Neutrophil (primary cell): ENCODE data around the gene INPP4B.

ENCODE experiments used
- H3K27ac ChIP-seq: fragments of 200-600 bp; sonication (generic); 2 replicates; pipeline ENCODE4 v1.5.1; 2016; ENCODE audit warnings: mild to moderate bottlenecking, moderate library complexity
- H3K27me3 ChIP-seq: fragments of 200-600 bp; sonication (generic); 2 replicates; pipeline ENCODE4 v1.6.0; 2016; ENCODE audit warnings: mild to moderate bottlenecking
- H3K36me3 ChIP-seq: fragments of 200-600 bp; sonication (generic); 2 replicates; pipeline ENCODE4 v1.5.1; 2017
- H3K4me1 ChIP-seq, 2 experiments: fragments of 200-600 bp in 1 of 2; sonication (generic) in 1 of 2; 1 replicate in 1 of 2; 2 replicates in 1 of 2; pipeline versions ENCODE4 v1.5.1 to v1.6.1; 2013 to 2016; ENCODE audit warnings: low read depth in 1 of 2, low read length in 1 of 2, mild to moderate bottlenecking in 1 of 2, moderate library complexity in 1 of 2; ENCODE audit not compliant: control insufficient read depth in 1 of 2, insufficient read depth in 1 of 2
- H3K4me3 ChIP-seq, 2 experiments: fragments of 200-600 bp in 1 of 2; sonication (generic) in 1 of 2; 1 replicate in 1 of 2; 2 replicates in 1 of 2; pipeline ENCODE4 v1.5.1; 2013 to 2016; ENCODE audit warnings: low read depth in 1 of 2, low read length in 1 of 2, mild to moderate bottlenecking in 1 of 2, moderate library complexity in 1 of 2
- H3K9me3 ChIP-seq: fragments of 200-600 bp; sonication (generic); 2 replicates; pipeline ENCODE4 v1.5.1; 2016
- TF ChIP-seq, protein P1 (sequence below): fragments of 200-600 bp; sonication (generic); IDR thresholded peaks from 2 replicates; pipeline ENCODE4 v1.5.1; 2016; ENCODE audit warnings: antibody characterized with exemption

INPP4B gene

DNA sequence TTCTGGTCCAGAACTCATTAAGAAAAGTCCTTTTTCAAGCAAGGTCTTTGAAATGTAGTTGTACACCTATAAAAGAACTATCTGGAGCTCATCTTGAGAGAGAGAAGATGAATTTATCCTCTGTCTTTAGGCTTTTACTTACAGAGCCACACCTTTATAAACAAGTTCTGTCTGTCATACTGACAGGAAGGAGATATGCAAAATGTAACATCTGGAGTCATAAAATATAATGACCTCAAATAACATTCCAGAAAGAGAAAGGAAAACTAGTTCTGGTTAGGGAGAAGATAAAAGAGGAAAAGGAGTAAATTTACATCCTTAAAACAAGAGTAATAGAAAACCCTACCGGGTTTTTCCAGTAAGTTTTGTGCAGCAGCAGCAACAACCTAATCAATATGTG is 1.3 kb downstream of the INPP4B start:
- Histone ChIP-seq H3K36me3 (no peaks in the 10 kb centered on the region), H3K27ac (no peak overlapping the region), H3K9me3 (no peaks in the 10 kb centered on the region), H3K4me3 (no peak overlapping the region), H3K4me1 (peaks cover 0 to 18% of the 10 kb centered on the region in 2 experiments), H3K27me3 (peaks cover 73% of the 10 kb centered on the region)
- TF ChIP-seq, protein P1, sequence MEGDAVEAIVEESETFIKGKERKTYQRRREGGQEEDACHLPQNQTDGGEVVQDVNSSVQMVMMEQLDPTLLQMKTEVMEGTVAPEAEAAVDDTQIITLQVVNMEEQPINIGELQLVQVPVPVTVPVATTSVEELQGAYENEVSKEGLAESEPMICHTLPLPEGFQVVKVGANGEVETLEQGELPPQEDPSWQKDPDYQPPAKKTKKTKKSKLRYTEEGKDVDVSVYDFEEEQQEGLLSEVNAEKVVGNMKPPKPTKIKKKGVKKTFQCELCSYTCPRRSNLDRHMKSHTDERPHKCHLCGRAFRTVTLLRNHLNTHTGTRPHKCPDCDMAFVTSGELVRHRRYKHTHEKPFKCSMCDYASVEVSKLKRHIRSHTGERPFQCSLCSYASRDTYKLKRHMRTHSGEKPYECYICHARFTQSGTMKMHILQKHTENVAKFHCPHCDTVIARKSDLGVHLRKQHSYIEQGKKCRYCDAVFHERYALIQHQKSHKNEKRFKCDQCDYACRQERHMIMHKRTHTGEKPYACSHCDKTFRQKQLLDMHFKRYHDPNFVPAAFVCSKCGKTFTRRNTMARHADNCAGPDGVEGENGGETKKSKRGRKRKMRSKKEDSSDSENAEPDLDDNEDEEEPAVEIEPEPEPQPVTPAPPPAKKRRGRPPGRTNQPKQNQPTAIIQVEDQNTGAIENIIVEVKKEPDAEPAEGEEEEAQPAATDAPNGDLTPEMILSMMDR: no peak

DNA sequence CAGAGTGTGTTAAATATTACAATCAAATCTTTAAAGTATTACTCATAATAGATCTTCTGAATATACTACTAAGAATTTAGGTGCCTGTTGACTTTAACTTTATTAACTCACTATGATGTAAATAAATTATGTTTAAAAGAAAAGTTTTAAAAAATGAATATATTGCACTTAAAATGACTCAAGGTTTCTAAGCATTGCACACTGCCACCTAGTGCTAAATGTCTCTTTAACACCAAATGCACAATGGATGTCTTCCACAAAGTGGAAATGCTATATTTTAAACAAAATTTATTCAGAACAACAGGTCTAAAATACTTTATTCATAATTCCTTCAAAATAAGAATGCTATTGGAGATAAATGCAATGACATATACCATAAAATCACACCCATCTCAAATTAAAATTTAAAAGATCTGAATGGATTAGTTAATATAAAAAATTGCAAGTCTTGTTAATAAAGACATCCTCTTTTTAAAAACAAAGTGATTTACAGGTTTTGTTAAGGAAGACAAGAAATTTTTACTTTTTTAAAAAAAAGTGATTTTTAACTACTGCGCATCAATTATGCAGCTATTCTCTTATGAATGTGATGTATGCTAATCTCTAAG is 5.5 kb downstream of the INPP4B start:
- no peaks in the 10 kb centered on the region for H3K36me3 ChIP-seq

DNA sequence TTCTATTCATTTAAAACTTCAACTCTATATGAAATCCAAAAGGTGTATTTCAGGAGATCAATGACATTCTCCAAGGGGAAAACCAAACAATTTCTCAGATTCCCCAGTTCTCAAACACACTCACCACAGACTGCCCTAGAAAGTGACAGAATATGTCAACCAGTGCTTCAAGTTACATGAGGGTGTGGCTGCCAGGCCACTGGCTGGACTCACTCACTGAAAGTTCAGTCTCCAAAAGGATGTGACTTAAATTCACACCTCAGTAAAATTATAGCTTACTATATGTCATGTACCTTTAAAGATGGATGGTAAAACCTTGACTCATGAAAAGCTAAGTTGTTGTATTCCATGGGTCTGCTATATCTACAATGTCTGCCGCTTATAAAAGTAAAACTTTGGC is 7.3 kb downstream of the INPP4B start:
- no peak overlapping the region for H3K27ac ChIP-seq
- H3K36me3 ChIP-seq: no peaks in the 10 kb centered on the region
- no peaks in the 10 kb centered on the region for H3K9me3 ChIP-seq
- no peaks in the 10 kb centered on the region for H3K4me1 ChIP-seq
- H3K4me3 ChIP-seq: no peak overlapping the region
- TF ChIP-seq, protein P1: no peak
- peaks cover 13% of the 10 kb centered on the region for H3K27me3 ChIP-seq

More for the DNA sequence above, 5.5 kb downstream of the INPP4B start:
- Histone ChIP-seq H3K27ac (no peak overlapping the region), H3K4me3 (no peak overlapping the region), H3K4me1 (peaks cover 0 to 3% of the 10 kb centered on the region in 2 experiments), H3K9me3 (no peaks in the 10 kb centered on the region), H3K27me3 (peaks cover 32% of the 10 kb centered on the region)
- TF ChIP-seq, protein P1: no peak

DNA sequence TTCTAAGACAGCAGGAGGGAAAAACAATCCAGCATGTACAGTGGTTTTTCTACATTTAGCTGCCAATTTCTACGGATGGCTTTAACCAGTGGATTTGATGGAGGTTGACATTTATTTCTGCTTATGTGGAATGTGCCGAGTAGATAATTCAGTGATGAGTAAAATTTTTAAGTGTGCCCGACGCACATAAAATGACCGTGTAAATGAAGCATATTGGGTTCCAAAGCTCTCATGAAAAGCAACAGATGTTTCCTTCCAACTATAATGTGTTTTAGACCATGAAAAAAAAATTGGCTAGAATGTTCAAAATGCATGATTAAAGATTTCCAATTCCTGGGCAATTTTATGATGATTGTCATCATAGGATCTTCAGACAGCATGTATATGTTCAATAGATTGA is 14.1 kb downstream of the INPP4B start:
- no peak overlapping the region for H3K4me3 ChIP-seq
- H3K27me3 ChIP-seq: peaks cover 8% of the 10 kb centered on the region
- H3K36me3 ChIP-seq: no peaks in the 10 kb centered on the region
- H3K27ac ChIP-seq: no peak overlapping the region
- H3K4me1 ChIP-seq: no peaks in the 10 kb centered on the region
- TF ChIP-seq, protein P1: no peak
- no peaks in the 10 kb centered on the region for H3K9me3 ChIP-seq

DNA sequence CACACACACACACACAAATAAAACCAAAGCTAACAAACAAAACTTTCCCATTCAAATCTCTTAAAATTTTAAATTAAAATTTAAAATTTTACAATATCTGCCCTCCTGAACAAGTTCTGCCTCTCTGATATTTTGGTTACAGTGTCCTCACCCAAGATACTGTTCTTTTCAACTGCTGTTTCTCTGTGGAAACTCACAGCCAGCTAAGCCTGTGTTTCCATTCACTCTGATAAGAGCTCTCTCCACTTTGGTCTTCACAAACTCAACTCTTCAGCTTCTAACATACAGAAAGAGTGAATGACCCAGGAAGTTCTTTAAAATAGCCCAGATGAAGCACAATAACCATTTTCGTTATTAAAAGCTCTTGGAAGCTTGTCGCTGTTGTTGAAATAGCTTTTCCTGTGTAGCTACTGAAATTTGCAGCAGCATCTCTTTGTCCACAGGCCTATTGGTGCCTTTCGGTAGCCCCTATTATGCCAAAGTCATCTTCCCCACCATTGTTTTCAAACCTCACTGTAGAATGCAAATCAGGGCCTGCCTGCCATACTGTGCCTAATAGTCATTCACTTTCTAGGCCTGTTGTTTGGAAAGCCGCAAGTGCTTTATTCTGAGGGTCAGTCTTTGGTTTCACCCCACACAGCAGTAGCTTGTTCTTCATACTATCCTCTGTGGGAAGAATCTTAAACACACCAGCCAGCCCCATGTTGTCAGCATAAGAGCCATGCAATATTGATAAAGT is 19.4 kb downstream of the INPP4B start:
- Histone ChIP-seq H3K4me1 (no peaks in the 10 kb centered on the region), H3K9me3 (no peaks in the 10 kb centered on the region), H3K36me3 (no peaks in the 10 kb centered on the region), H3K27me3 (no peaks in the 10 kb centered on the region), H3K4me3 (no peak overlapping the region), H3K27ac (no peak overlapping the region)
- TF ChIP-seq, protein P1: no peak
